HG03097 (cell line): ENCODE measurements around the gene HLX.

Experiments
- ATAC-seq: cut with Tn5 transposase; IDR thresholded peaks from one replicate; pipeline ENCODE4 v1.9.1; 2021; ENCODE audit not compliant: unreplicated experiment, low FRiP score

Gene HLX

GRCh38 chr1:220895412-220895946 lies 16.2 kb downstream of the HLX start:
- ATAC-seq, result no peak

- ATAC-seq, result no peak
These were observed 16.8 kb downstream of the HLX start for GRCh38 chr1:220896092-220896491.

GRCh38 chr1:220900842-220901241 lies 21.6 kb downstream of the HLX start:
- ATAC-seq, result no peak

GRCh38 chr1:220901881-220902280 lies 22.6 kb downstream of the HLX start:
- no peak for ATAC-seq

GRCh38 chr1:220902916-220903315 lies 23.7 kb downstream of the HLX start:
- no peak for ATAC-seq

GRCh38 chr1:220904876-220905275 lies 25.6 kb downstream of the HLX start:
- ATAC-seq, result no peak

- no peak for ATAC-seq
These were observed 26.7 kb downstream of the HLX start for GRCh38 chr1:220905650-220906560.

- ATAC-seq, result no peak
These were observed 27.5 kb downstream of the HLX start for GRCh38 chr1:220906561-220907334.

- no peak for ATAC-seq
These were observed 29.5 kb downstream of the HLX start for GRCh38 chr1:220908757-220909156.

- no peak for ATAC-seq
These were observed 30.8 kb downstream of the HLX start for GRCh38 chr1:220910021-220910420.

- ATAC-seq, result no peak
These were observed 35.3 kb downstream of the HLX start for GRCh38 chr1:220914283-220915116.

- ATAC-seq, result no peak
These were observed 35.8 kb downstream of the HLX start for GRCh38 chr1:220915117-220915440.

GRCh38 chr1:220915954-220916353 lies 36.7 kb downstream of the HLX start:
- no peak for ATAC-seq

- ATAC-seq, result no peak
These were observed 37.9 kb downstream of the HLX start for GRCh38 chr1:220917101-220917500.

- ATAC-seq, result no peak
These were observed 38.4 kb downstream of the HLX start for GRCh38 chr1:220917535-220918209.

GRCh38 chr1:220918285-220918951 lies 39.2 kb downstream of the HLX start:
- ATAC-seq, result no peak

GRCh38 chr1:220920967-220921366 lies 41.7 kb downstream of the HLX start:
- no peak for ATAC-seq

GRCh38 chr1:220921498-220921897 lies 42.3 kb downstream of the HLX start:
- no peak for ATAC-seq

GRCh38 chr1:220921971-220922635 lies 42.9 kb downstream of the HLX start:
- ATAC-seq, result no peak
